ENCODE measurements around the gene FOXP1. TPM values are rescaled to one million over a fixed set of nuclear protein-coding genes. Genes with fewer than 3 reads are reported as not detected.

The FOXP1 gene
- total RNA-seq, 2 experiments from 2014 or later = 493 to 508 TPM

DNA sequence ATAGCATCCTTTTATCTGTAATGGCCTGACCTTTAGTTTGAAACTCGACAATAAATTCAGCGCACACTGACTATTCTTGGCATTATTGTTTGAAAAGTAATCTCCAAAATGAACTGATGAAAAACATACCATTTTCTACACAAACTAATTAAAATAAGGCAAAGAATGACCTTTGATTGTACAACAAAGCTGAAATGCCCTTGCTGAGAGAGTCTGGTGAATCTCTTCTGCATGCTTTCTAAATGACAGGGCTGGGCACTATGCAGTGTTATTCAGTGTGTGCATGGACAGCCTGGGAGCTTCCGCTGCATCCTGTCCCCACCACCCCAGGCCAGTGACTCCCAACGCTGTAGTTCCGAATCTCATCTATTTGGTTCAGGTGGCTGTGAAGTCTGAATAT is 530.8 kb downstream of the FOXP1 start:
- TF ChIP-seq, protein P1, sequence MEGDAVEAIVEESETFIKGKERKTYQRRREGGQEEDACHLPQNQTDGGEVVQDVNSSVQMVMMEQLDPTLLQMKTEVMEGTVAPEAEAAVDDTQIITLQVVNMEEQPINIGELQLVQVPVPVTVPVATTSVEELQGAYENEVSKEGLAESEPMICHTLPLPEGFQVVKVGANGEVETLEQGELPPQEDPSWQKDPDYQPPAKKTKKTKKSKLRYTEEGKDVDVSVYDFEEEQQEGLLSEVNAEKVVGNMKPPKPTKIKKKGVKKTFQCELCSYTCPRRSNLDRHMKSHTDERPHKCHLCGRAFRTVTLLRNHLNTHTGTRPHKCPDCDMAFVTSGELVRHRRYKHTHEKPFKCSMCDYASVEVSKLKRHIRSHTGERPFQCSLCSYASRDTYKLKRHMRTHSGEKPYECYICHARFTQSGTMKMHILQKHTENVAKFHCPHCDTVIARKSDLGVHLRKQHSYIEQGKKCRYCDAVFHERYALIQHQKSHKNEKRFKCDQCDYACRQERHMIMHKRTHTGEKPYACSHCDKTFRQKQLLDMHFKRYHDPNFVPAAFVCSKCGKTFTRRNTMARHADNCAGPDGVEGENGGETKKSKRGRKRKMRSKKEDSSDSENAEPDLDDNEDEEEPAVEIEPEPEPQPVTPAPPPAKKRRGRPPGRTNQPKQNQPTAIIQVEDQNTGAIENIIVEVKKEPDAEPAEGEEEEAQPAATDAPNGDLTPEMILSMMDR (IDR thresholded peaks at IDR 0.05) = no peak
- H3K4me3 Mint-ChIP-seq = peak overlapping the region; percentile 7
- no peak for ATAC-seq (ENCODE audit: poor library complexity)
- Histone ChIP-seq H3K9me3 (ENCODE audit: control insufficient read depth in 1 of 2, insufficient read depth in 1 of 2, low read length in 2 of 2) (no peaks in the 10 kb centered on the region), H3K4me1 (ENCODE audit: insufficient read depth, low read length) (peaks cover 59% of the 10 kb centered on the region), H3K27ac (ENCODE audit: low read depth in 1 of 2, low read length in 2 of 2) (no peak overlapping the region), H3K27me3 (ENCODE audit: control insufficient read depth in 1 of 2, insufficient read depth in 2 of 2, low read length in 2 of 2) (no peaks in the 10 kb centered on the region), H3K4me3 (ENCODE audit: low read length) (no peak overlapping the region), H3K36me3 (ENCODE audit: insufficient read depth, low read length) (peaks cover 45% of the 10 kb centered on the region)
- CTCF ChIA-PET = interaction anchor here (0.9 to 1.3 kb wide), 3 partner anchors 9 to 17 kb away, joined by 3 read pairs; no protein-coding TSS in a partner anchor
- peaks cover 88% of the 10 kb centered on the region for H3K36me3 Mint-ChIP-seq (ENCODE audit: low read depth)
- intact Hi-C loops (cut with DNase I, micrococcal nuclease) = no loop called here
- H3K27ac Mint-ChIP-seq = no peak overlapping the region
- no peaks in the 10 kb centered on the region for H3K9me3 Mint-ChIP-seq
- no peaks in the 10 kb centered on the region for H3K27me3 Mint-ChIP-seq
- no peak for DNase-seq
- POLR2A ChIA-PET = interaction anchor here (1.0 to 8.9 kb wide), 3 partner anchors 9 to 34 kb away, joined by 3 to 104 read pairs (median 4); no protein-coding TSS in a partner anchor
- peaks cover 100% of the 10 kb centered on the region for H3K4me1 Mint-ChIP-seq (ENCODE audit: low read depth)

DNA sequence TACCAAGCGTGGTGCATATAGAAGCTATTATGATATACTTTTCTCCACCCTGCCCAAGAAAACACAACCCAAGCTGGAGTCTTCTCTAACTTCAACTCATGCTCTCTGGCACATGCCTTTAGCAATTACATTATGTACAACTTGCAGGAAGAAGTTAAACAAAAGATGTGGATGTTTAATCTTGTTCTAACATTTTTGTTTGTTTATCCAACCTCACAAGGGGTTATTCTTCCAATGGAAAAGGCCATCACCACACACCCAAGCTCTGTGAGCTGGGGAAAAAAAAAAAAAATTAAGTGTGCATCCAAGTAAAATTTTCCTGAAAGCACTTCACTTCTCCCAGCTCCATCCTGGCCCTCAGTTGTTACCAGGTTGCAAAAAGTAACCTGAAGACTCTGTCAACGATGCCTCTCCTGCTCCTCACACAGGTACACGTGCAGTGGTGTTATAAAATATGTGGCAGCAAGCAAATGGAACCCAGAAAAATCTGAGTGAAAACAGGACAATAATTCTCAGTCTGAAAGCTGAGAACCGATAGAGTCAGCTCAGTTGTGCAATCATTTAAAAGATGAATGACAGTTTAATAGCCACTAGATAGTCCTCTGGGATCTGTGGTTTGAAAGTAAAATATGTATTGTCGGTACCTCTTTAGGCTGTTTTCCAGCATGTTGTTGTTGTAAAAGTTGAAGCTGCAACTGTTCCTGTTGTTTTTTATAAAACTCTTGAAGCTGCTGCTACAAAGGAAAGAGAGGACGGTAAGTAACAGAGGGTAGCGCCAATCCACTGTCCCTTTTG is 531.4 kb downstream of the FOXP1 start:
- peaks cover 90% of the 10 kb centered on the region for H3K36me3 Mint-ChIP-seq (ENCODE audit: low read depth)
- no peaks in the 10 kb centered on the region for H3K27me3 ChIP-seq (ENCODE audit: control insufficient read depth in 1 of 2, insufficient read depth in 2 of 2, low read length in 2 of 2)
- no peak for DNase-seq
- intact Hi-C loops (cut with DNase I, micrococcal nuclease) = loop anchor here in 1 of 2 experiments (2.0 kb wide), 1 partner anchor 19 kb away; no protein-coding TSS in a partner anchor
- TF ChIP-seq, protein P1 (IDR thresholded peaks at IDR 0.05) = no peak
- H3K4me3 Mint-ChIP-seq = peak overlapping the region; percentile 7
- peaks cover 51% of the 10 kb centered on the region for H3K36me3 ChIP-seq (ENCODE audit: insufficient read depth, low read length)
- H3K4me1 ChIP-seq (ENCODE audit: insufficient read depth, low read length) = peaks cover 60% of the 10 kb centered on the region
- ChIA-PET CTCF (interaction anchor here (0.5 to 1.3 kb wide), 4 partner anchors 10 to 119 kb away, joined by 3 read pairs; no protein-coding TSS in a partner anchor), POLR2A (interaction anchor here (1.0 to 8.9 kb wide), 4 partner anchors 10 to 34 kb away, joined by 3 to 104 read pairs (median 4); no protein-coding TSS in a partner anchor)
- H3K4me3 ChIP-seq (ENCODE audit: low read length) = no peak overlapping the region
- H3K9me3 ChIP-seq (ENCODE audit: control insufficient read depth in 1 of 2, insufficient read depth in 1 of 2, low read length in 2 of 2) = no peaks in the 10 kb centered on the region
- H3K27ac Mint-ChIP-seq = no peak overlapping the region
- peak overlapping the region in 1 of 2 donors; percentile 34 for H3K27ac ChIP-seq (ENCODE audit: low read depth in 1 of 2, low read length in 2 of 2)
- ATAC-seq (ENCODE audit: poor library complexity) = no peak
- no peaks in the 10 kb centered on the region for H3K9me3 Mint-ChIP-seq
- peaks cover 100% of the 10 kb centered on the region for H3K4me1 Mint-ChIP-seq (ENCODE audit: low read depth)
- no peaks in the 10 kb centered on the region for H3K27me3 Mint-ChIP-seq

DNA sequence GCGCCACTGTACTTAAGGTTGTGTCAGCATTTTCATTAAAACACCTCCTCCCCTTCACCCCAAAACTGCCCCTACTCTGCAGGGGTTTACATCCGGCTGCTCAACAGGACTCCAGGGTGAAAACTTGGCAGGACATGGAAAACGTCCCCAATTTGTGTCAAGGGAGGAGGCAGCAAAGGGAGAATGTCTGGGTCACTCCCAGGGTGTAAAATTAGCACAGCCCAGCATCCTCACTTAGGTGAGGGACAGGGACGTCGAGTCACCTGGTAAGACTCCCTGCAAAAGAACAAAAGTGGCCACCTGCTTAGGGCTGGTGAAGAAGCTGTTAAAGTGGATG is 532.3 kb downstream of the FOXP1 start:
- CTCF ChIA-PET = interaction anchor here (0.5 to 1.5 kb wide), 5 partner anchors 8 to 120 kb away, joined by 3 to 6 read pairs (median 3); no protein-coding TSS in a partner anchor
- Histone ChIP-seq H3K9me3 (ENCODE audit: control insufficient read depth in 1 of 2, insufficient read depth in 1 of 2, low read length in 2 of 2) (no peaks in the 10 kb centered on the region), H3K36me3 (ENCODE audit: insufficient read depth, low read length) (peaks cover 60% of the 10 kb centered on the region), H3K27me3 (ENCODE audit: control insufficient read depth in 1 of 2, insufficient read depth in 2 of 2, low read length in 2 of 2) (no peaks in the 10 kb centered on the region), H3K4me3 (ENCODE audit: low read length) (no peak overlapping the region), H3K27ac (ENCODE audit: low read depth in 1 of 2, low read length in 2 of 2) (peak overlapping the region; percentile 2 to 73), H3K4me1 (ENCODE audit: insufficient read depth, low read length) (peaks cover 58% of the 10 kb centered on the region)
- peak overlapping the region; percentile 55 for H3K4me3 Mint-ChIP-seq
- no peak overlapping the region for H3K27ac Mint-ChIP-seq
- no peak for DNase-seq
- no peaks in the 10 kb centered on the region for H3K27me3 Mint-ChIP-seq
- intact Hi-C loops (cut with DNase I, micrococcal nuclease) = loop anchor here in 1 of 2 experiments (2.0 kb wide), 1 partner anchor 18 kb away; no protein-coding TSS in a partner anchor
- H3K9me3 Mint-ChIP-seq = no peaks in the 10 kb centered on the region
- no peak for ATAC-seq (ENCODE audit: poor library complexity)
- peaks cover 99% of the 10 kb centered on the region for H3K36me3 Mint-ChIP-seq (ENCODE audit: low read depth)
- POLR2A ChIA-PET = interaction anchor here (1.0 to 8.9 kb wide), 3 partner anchors 11 to 40 kb away, joined by 3 to 104 read pairs (median 5); no protein-coding TSS in a partner anchor
- TF ChIP-seq, protein P1 (IDR thresholded peaks at IDR 0.05) = no peak
- H3K4me1 Mint-ChIP-seq (ENCODE audit: low read depth) = peaks cover 100% of the 10 kb centered on the region
